ENCODE data around the gene SIPA1L3. TPM values are rescaled to one million over a fixed set of nuclear protein-coding genes. Genes with fewer than 3 reads are reported as not detected.
"Not testable (repeated sequence)": the region's sequence is repeated elsewhere in the genome, so short reads cannot be mapped to it uniquely, and the experiment has no call there.

SIPA1L3 gene
- total RNA-seq, 4 donors from 2014 or later = 50.0 to 69.8 (median 53.6) TPM

DNA sequence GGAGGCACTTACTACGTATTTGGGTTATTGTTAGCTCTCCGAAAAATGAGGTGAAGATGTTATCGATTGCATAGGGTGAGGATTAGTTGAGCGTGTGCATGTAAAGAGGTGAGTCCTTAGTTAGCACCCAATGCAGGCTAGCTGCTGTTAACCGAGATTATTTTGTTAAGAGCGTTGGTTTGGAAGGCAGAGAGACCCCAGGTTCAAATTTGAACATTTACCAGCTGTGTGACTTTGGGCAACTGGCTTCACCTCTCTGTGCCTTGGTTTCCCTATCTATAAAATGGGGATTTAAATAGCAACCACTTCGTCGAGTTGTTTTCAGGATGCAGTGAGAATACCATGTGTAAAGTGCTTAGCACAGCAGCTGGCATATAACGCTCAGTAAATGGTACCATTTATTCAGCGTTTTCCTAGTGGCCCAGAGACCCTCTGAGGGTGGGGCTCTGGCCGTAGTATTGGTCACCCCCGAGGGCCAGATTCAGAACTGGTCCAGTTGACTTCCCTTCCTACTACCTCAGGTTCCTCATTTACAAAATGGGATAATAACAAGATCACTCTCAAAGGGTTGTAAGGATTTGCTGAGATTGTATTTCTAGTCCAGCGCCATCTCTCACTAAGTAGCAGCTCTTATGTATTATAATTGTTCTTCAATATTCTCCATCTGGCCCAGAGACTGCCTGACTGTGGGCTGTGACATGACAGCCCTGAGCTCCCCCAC, 887 bp downstream of the SIPA1L3 start:
- no peak for DNase-seq (ENCODE audit: low spot score in 2 of 2)
- intact Hi-C loops (cut with DNase I; ENCODE audit: low total_unique reads) = loop anchor here (10.0 kb wide), 2 partner anchors 187 to 317 kb away; partner anchors contain the start of gene DPF1
- no peak for TF ChIP-seq POLR2A (IDR thresholded peaks at IDR 0.05)
- TF ChIP-seq CTCF (IDR thresholded peaks at IDR 0.05) = no peak
- peak overlapping the region; percentile 64 for H3K4me3 ChIP-seq (ENCODE audit: low read depth, poor library complexity, severe bottlenecking)
- WGBS, 2 donors = 21 to 22% methylated on average over 13 of the region's 13 CpGs

DNA sequence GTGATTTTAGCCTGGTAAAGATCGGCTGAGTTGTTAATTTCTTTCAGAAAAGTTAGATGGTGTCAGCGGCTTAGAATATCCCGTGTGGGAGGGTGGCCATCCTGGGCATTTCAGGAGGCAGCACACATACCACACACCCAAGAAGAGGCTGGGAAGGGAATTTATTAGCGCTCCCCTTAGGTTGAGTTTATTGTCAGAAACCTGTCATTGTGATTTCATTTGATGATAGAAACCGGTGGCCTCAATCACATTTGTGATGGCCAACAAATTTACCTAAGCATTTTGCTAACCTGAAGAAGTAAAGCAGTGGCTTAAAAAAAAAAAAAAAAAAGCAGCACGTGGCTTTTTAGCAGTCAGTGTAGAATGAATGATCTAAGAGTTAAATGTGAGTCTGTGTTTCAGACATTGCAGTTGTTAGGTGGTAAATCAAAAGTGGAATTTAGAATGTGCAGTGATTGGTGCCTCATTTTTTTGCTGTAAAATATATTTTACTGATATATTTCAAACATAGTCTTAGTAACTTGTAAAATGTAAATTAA, 2.7 kb downstream of the SIPA1L3 start:
- intact Hi-C loops (cut with DNase I; ENCODE audit: low total_unique reads) = loop anchor here (10.0 kb wide), 2 partner anchors 185 to 315 kb away; partner anchors contain the start of gene DPF1
- no peak for DNase-seq (ENCODE audit: low spot score in 2 of 2)
- 60 to 80% methylated on average over 6 of the region's 6 CpGs for WGBS, 2 donors
- H3K4me3 ChIP-seq (ENCODE audit: low read depth, poor library complexity, severe bottlenecking) = no peak overlapping the region
- TF ChIP-seq CTCF (IDR thresholded peaks at IDR 0.05) (no peak), POLR2A (IDR thresholded peaks at IDR 0.05) (no peak)

- intact Hi-C loops (cut with DNase I; ENCODE audit: low total_unique reads) = no loop called here
- DNase-seq (ENCODE audit: low spot score in 2 of 2) = no peak
- H3K4me3 ChIP-seq (ENCODE audit: low read depth, poor library complexity, severe bottlenecking) = no peak overlapping the region
- WGBS, 2 donors = 72 to 73% methylated on average over 2 of the region's 2 CpGs
- TF ChIP-seq POLR2A (IDR thresholded peaks at IDR 0.05) (no peak), CTCF (IDR thresholded peaks at IDR 0.05) (no peak)
Observed at GRCh38 chr19:37914908-37915307, 7.9 kb downstream of the SIPA1L3 start.

DNA sequence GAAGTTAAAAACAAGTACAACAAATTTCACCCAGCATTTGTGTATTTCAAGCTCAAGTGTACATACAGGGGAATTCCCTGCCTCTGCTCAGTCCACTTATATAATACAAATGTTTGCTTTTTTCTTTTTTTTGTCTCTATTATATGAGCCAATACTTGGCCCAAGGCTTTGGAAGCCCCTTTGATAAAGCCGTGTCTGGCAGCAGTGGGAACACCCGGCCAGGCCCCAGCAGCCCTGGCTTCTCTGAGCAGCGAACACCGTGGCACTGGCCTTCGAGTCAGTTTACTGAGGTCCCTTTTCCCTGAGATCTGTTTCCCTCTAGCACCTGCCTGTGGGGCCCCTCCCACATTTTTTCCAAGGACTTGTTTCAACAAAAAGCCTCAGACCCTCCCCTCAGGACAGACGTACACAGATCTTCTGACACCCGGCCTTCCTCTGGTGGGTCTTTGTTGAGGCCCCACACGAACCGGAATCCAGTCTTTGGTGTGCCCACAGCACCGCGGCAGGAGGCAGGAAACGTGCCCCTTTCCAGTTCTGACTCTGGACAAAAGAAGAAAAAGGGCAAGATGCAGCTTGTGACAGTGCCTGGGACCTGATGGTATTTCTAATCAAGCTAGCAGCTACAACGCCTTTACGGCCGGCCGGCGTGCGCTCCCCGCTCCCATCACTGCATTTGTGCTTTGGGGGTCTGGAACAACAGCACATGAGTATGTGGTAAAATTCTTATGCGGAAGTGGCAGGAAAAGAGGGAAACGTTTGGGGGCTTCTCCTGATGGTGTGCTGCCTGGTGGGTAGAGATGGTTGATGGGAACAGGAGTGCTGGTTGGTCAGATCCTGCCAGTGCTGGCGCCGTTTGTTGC, 13.8 kb downstream of the SIPA1L3 start:
- intact Hi-C loops (cut with DNase I; ENCODE audit: low total_unique reads) = no loop called here
- TF ChIP-seq POLR2A (IDR thresholded peaks at IDR 0.05) = no peak
- TF ChIP-seq CTCF (IDR thresholded peaks at IDR 0.05) = no peak
- H3K4me3 ChIP-seq (ENCODE audit: low read depth, poor library complexity, severe bottlenecking) = no peak overlapping the region
- no peak for DNase-seq (ENCODE audit: low spot score in 2 of 2)
- 69 to 78% methylated on average over 23 of the region's 23 CpGs for WGBS, 2 donors

GRCh38 chr19:37924573-37924972, 17.6 kb downstream of the SIPA1L3 start:
- 88 to 92% methylated on average over 8 of the region's 8 CpGs for WGBS, 2 donors
- DNase-seq (ENCODE audit: low spot score in 2 of 2); H3K4me3 ChIP-seq (ENCODE audit: low read depth, poor library complexity, severe bottlenecking); intact Hi-C loops (cut with DNase I; ENCODE audit: low total_unique reads): not testable (repeated sequence)

GRCh38 chr19:37925212-37925611, 18.2 kb downstream of the SIPA1L3 start:
- 95% methylated on average over 3 of the region's 3 CpGs for WGBS, 2 donors
- H3K4me3 ChIP-seq (ENCODE audit: low read depth, poor library complexity, severe bottlenecking) = no peak overlapping the region
- no peak for DNase-seq (ENCODE audit: low spot score in 2 of 2)
- intact Hi-C loops (cut with DNase I; ENCODE audit: low total_unique reads) = no loop called here
- TF ChIP-seq POLR2A (IDR thresholded peaks at IDR 0.05) = no peak
- no peak for TF ChIP-seq CTCF (IDR thresholded peaks at IDR 0.05)

All from lower leg skin (tissue), 4 donors.